Coronary artery (tissue), 2 donors: ENCODE data around the gene ZBTB40.

ENCODE experiments used
- DNase-seq: peaks from one replicate; pipeline ENCODE4 v3.0.0-alpha.2; 2017; ENCODE audit warnings: low spot score
- H3K27ac ChIP-seq, 2 donors: fragments of 200-600 bp; sonication (generic); one replicate each; pipeline ENCODE4 v1.5.1; 2016 to 2019
- H3K4me3 ChIP-seq: fragments of 200-600 bp; sonication (generic); 2 replicates; pipeline ENCODE4 v1.5.1; 2016; ENCODE audit warnings: mild to moderate bottlenecking, moderate library complexity
- CTCF ChIP-seq: fragments of 200-600 bp; sonication (generic); IDR thresholded peaks from one replicate; pipeline ENCODE4 v1.5.1; 2019; ENCODE audit warnings: antibody characterized with exemption

Gene ZBTB40

GRCh38 chr1:22552021-22552420 is 100.4 kb downstream of the ZBTB40 start:
- Histone ChIP-seq H3K4me3 (no peak overlapping the region), H3K27ac (no peak overlapping the region)
- no peak for DNase-seq
- TF ChIP-seq CTCF, result no peak

GRCh38 chr1:22553104-22553880 is 101.6 kb downstream of the ZBTB40 start:
- TF ChIP-seq CTCF, result no peak
- no peak overlapping the region for H3K27ac ChIP-seq
- no peak overlapping the region for H3K4me3 ChIP-seq
- DNase-seq, result no peak

- Histone ChIP-seq H3K4me3 (no peak overlapping the region), H3K27ac (no peak overlapping the region)
- no peak for DNase-seq
- TF ChIP-seq CTCF, result no peak
Observed at GRCh38 chr1:22553991-22554522, 102.4 kb downstream of the ZBTB40 start.

- no peak for TF ChIP-seq CTCF
Observed at GRCh38 chr1:22555371-22555656, 103.7 kb downstream of the ZBTB40 start.

GRCh38 chr1:22556391-22557104 is 104.9 kb downstream of the ZBTB40 start:
- DNase-seq, result no peak
- Histone ChIP-seq H3K4me3 (no peak overlapping the region), H3K27ac (no peak overlapping the region)
- no peak for TF ChIP-seq CTCF

More at GRCh38 chr1:22555371-22555656, 103.7 kb downstream of the ZBTB40 start:
- no peak overlapping the region for H3K27ac ChIP-seq
- no peak overlapping the region for H3K4me3 ChIP-seq
- no peak for DNase-seq

GRCh38 chr1:22557341-22557950 is 105.8 kb downstream of the ZBTB40 start:
- Histone ChIP-seq H3K4me3 (no peak overlapping the region), H3K27ac (no peak overlapping the region)
- DNase-seq, result no peak
- no peak for TF ChIP-seq CTCF
